ENCODE data around the gene TMOD2. TPM values are rescaled to one million over a fixed set of nuclear protein-coding genes. Genes with fewer than 3 reads are reported as not detected.

The TMOD2 gene
- total RNA-seq, 1 experiment from 2014 or later, result 3.6 TPM

- ATAC-seq (no peak), DNase-seq (ENCODE audit: low spot score) (no peak)
- TF ChIP-seq GABPB1 (CRISPR knock-in tag; IDR thresholded peaks at IDR 0.05), result no peak
- TF ChIP-seq GTF2I (CRISPR knock-in tag; conservative IDR thresholded peaks at IDR 0.05), result no peak
- no peak for TF ChIP-seq ZMAT4 (CRISPR knock-in tag; IDR thresholded peaks at IDR 0.05)
- TF ChIP-seq KAT7 (CRISPR knock-in tag; IDR thresholded peaks at IDR 0.05; ENCODE audit: borderline replicate concordance), result no peak
- no peak for TF ChIP-seq ZNF263 (CRISPR knock-in tag; IDR thresholded peaks at IDR 0.05; ENCODE audit: low read depth)
- TF ChIP-seq ZNF512 (CRISPR knock-in tag; IDR thresholded peaks at IDR 0.05; ENCODE audit: borderline replicate concordance), result no peak
- TF ChIP-seq NR3C1 (CRISPR knock-in tag; conservative IDR thresholded peaks at IDR 0.05; ENCODE audit: low read depth), result no peak
- Mint-ChIP-seq H3K4me1 (peaks cover 4% of the 10 kb centered on the region; the same call in 1 of the 2 replicates), H3K27ac (no peak overlapping the region), H3K27me3 (ENCODE audit: low read depth) (no peaks in the 10 kb centered on the region), H3K36me3 (peaks cover 12% of the 10 kb centered on the region), H3K9me3 (peaks cover 6% of the 10 kb centered on the region; the same call in 1 of the 2 replicates), H3K4me3 (no peak overlapping the region)
- ChIA-PET CTCF (no interaction called here), POLR2A (interaction anchor here (0.6 kb wide), 1 partner anchor 416 kb away, joined by 3 read pairs; no protein-coding TSS in a partner anchor)
Observed at GRCh38 chr15:51718746-51719145, 32.7 kb upstream of the TMOD2 start.

GRCh38 chr15:51720201-51720995 lies 31.0 kb upstream of the TMOD2 start:
- Mint-ChIP-seq H3K4me1 (peaks cover 17% of the 10 kb centered on the region), H3K4me3 (no peak overlapping the region), H3K36me3 (peaks cover 12% of the 10 kb centered on the region), H3K27ac (no peak overlapping the region), H3K9me3 (peaks cover 6% of the 10 kb centered on the region; the same call in 1 of the 2 replicates), H3K27me3 (ENCODE audit: low read depth) (no peaks in the 10 kb centered on the region)
- DNase-seq (ENCODE audit: low spot score) (no peak), ATAC-seq (no peak)
- POLR2A ChIA-PET, result no interaction called here
- CTCF ChIA-PET, result no interaction called here
- no peak for TF ChIP-seq MYBL2 (CRISPR knock-in tag; IDR thresholded peaks at IDR 0.05)

GRCh38 chr15:51721199-51721960 lies 30.0 kb upstream of the TMOD2 start:
- Mint-ChIP-seq H3K4me1 (peaks cover 25% of the 10 kb centered on the region), H3K36me3 (peaks cover 10% of the 10 kb centered on the region), H3K4me3 (no peak overlapping the region), H3K27me3 (ENCODE audit: low read depth) (no peaks in the 10 kb centered on the region), H3K27ac (no peak overlapping the region), H3K9me3 (peaks cover 6% of the 10 kb centered on the region; the same call in 1 of the 2 replicates)
- ChIA-PET POLR2A (no interaction called here), CTCF (interaction anchor here (1.0 kb wide), 1 partner anchor 71 kb away, joined by 6 read pairs; no protein-coding TSS in a partner anchor)
- ATAC-seq (no peak), DNase-seq (ENCODE audit: low spot score) (no peak)
- no peak for TF ChIP-seq MLX (CRISPR knock-in tag; IDR thresholded peaks at IDR 0.05)
- TF ChIP-seq NR2C2 (CRISPR knock-in tag; IDR thresholded peaks at IDR 0.05), result no peak
- TF ChIP-seq FOXJ3 (CRISPR knock-in tag; IDR thresholded peaks at IDR 0.05; ENCODE audit: borderline replicate concordance), result no peak
- no peak for TF ChIP-seq RORB (CRISPR knock-in tag; IDR thresholded peaks at IDR 0.05)
- TF ChIP-seq IRF1 (CRISPR knock-in tag; IDR thresholded peaks at IDR 0.05), result no peak
- TF ChIP-seq NFATC4 (CRISPR knock-in tag; IDR thresholded peaks at IDR 0.05), result no peak
- no peak for TF ChIP-seq EMX1 (CRISPR knock-in tag; IDR thresholded peaks at IDR 0.05)
- TF ChIP-seq GTF2I (CRISPR knock-in tag; conservative IDR thresholded peaks at IDR 0.05), result no peak
- TF ChIP-seq AFF4 (CRISPR knock-in tag; IDR thresholded peaks at IDR 0.05; ENCODE audit: borderline replicate concordance), result no peak
- TF ChIP-seq ZNF317 (CRISPR knock-in tag; IDR thresholded peaks at IDR 0.05; ENCODE audit: borderline replicate concordance, low read depth), result no peak
- TF ChIP-seq E2F4 (CRISPR knock-in tag; IDR thresholded peaks at IDR 0.05; ENCODE audit: borderline replicate concordance, low read depth), result no peak
- TF ChIP-seq TP53 (CRISPR knock-in tag; IDR thresholded peaks at IDR 0.05), result no peak
